ENCODE data around the gene MYOF. TPM values are rescaled to one million over a fixed set of nuclear protein-coding genes. Genes with fewer than 3 reads are reported as not detected.

MYOF gene
- polyA plus RNA-seq, 1 of the 3 experiments (the other 2 are of a cell fraction): 103 TPM

Small RNA genes within 50 kb of the gene (small RNA-seq; reads per million reads assigned to genes)
- 0 reads per million in 7 experiments for gene RNA5SP323

Other genes starting within 250 kb of the MYOF start
- 9.8 and 11.3 TPM in 2 replicates for gene CEP55, start 14.3 kb upstream of the MYOF start, polyA plus RNA-seq (2012; rRNA removed)
- not detected in 2 replicates for gene FFAR4, start 84.3 kb upstream of the MYOF start, polyA plus RNA-seq (2012; rRNA removed)
- gene RBP4, start 118.9 kb upstream of the MYOF start, polyA plus RNA-seq (2012; rRNA removed): not detected in 2 replicates
- gene PDE6C, start 130.2 kb upstream of the MYOF start, polyA plus RNA-seq (2012; rRNA removed): not detected in 2 replicates
- 3.9 and 4.1 TPM in 2 replicates for gene FRA10AC1, start 220.3 kb upstream of the MYOF start, polyA plus RNA-seq (2012; rRNA removed)

Measured in SK-N-SH (cell line).